Vagina (tissue), 2 donors: ENCODE measurements around the gene GRIK3.

Experiments
- POLR2A ChIP-seq, 2 donors: fragments of 450-650 bp; IDR thresholded peaks; one replicate each; pipeline ENCODE4 v1.6.1; 2017; ENCODE audit warnings: antibody characterized with exemption in 2 of 2, mild to moderate bottlenecking in 2 of 2, moderate library complexity in 2 of 2
- POLR2AphosphoS5 ChIP-seq, 2 donors: sonication (generic); formaldehyde crosslinking; IDR thresholded peaks; one replicate each; pipeline ENCODE4 v1.9.0; 2017; ENCODE audit warnings: antibody characterized with exemption in 2 of 2, mild to moderate bottlenecking in 2 of 2, low read depth in 1 of 2; ENCODE audit not compliant: insufficient read depth in 1 of 2
- TF ChIP-seq, protein P1 (sequence below), 3 experiments: fragments of 450-650 bp in 2 of 3; fragments of 200-600 bp in 1 of 3; sonication (generic) in 1 of 3; IDR thresholded peaks; one replicate each; pipeline ENCODE4 v1.5.1; 2017 to 2019; ENCODE audit warnings: antibody characterized with exemption in 3 of 3, mild to moderate bottlenecking in 2 of 3, moderate library complexity in 2 of 3

DNA sequence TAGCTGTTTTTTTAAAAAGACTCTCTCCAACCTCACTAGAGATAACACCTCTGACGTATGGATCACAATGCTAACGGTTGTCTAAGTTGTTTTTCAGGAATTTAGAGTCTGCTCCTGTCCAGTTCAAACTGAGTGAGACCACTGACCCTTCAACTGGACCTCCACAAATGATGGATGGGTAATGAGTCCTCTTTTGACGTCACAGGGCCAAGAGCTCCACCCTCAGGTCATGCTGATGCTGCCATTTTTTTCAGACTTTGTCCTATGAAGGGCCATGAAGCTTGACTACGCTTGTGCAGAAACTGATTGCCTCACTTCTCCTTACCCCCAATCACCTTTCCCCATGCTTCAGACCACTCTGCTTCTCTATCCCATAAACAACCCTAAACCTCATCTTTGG lies 16.6 kb downstream of the GRIK3 start:
- TF ChIP-seq, protein P1, sequence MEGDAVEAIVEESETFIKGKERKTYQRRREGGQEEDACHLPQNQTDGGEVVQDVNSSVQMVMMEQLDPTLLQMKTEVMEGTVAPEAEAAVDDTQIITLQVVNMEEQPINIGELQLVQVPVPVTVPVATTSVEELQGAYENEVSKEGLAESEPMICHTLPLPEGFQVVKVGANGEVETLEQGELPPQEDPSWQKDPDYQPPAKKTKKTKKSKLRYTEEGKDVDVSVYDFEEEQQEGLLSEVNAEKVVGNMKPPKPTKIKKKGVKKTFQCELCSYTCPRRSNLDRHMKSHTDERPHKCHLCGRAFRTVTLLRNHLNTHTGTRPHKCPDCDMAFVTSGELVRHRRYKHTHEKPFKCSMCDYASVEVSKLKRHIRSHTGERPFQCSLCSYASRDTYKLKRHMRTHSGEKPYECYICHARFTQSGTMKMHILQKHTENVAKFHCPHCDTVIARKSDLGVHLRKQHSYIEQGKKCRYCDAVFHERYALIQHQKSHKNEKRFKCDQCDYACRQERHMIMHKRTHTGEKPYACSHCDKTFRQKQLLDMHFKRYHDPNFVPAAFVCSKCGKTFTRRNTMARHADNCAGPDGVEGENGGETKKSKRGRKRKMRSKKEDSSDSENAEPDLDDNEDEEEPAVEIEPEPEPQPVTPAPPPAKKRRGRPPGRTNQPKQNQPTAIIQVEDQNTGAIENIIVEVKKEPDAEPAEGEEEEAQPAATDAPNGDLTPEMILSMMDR (IDR thresholded peaks at IDR 0.05) = no peak
- TF ChIP-seq POLR2A (IDR thresholded peaks at IDR 0.05) = no peak
- no peak for TF ChIP-seq POLR2AphosphoS5 (IDR thresholded peaks at IDR 0.05; ENCODE audit: insufficient read depth in 1 of 2, low read depth in 1 of 2)
